A549 (cell line): ENCODE data around the gene AAR2. TPM values are rescaled to one million over a fixed set of nuclear protein-coding genes. Genes with fewer than 3 reads are reported as not detected.

Source experiments
- ATAC-seq, 2 experiments: fragments of 200-7000 bp in 1 of 2; fragments of >200 bp in 1 of 2; cut with Nextera tagmentation in 1 of 2; cut with Tn5 transposase in 1 of 2; 3 replicates each; pipeline versions ENCODE4 v1.8.0 to v1.9.1; 2018 to 2020; ENCODE audit warnings: mild to moderate bottlenecking in 1 of 2, moderate library complexity in 1 of 2
- CTCF ChIA-PET: fragments of 300-600 bp; sonication (Branson Sonifier 250); formaldehyde crosslinking; extraction: SDS; loops from one replicate; lab custom pipeline; 2021; ENCODE audit warnings: antibody characterized with exemption, inconsistent platforms; lab: Yijun Ruan, JAX
- POLR2A ChIA-PET: fragments of 350-600 bp; formaldehyde crosslinking; extraction: SDS; loops from one replicate; lab custom pipeline; 2021; ENCODE audit warnings: antibody characterized with exemption, inconsistent platforms; lab: Yijun Ruan, JAX
- DNase-seq, 2 experiments: peaks; one replicate each; pipeline versions ENCODE4 v3.0.0 to v3.0.0-alpha.2; 2011 to 2016; ENCODE audit warnings: low read depth in 1 of 2, low spot score in 1 of 2
- FAIRE-seq: peaks from 2 replicates; lab custom pipeline; 2011; peaks lifted over from hg19 to GRCh38; lab: Jason Lieb, UNC
- H3K27ac ChIP-seq, 2 experiments: fragments of >200 bp; sonication (Bioruptor Twin); formaldehyde crosslinking; 3 replicates each; pipeline ENCODE4 v1.5.1; 2016 to 2017
- H3K4me1 ChIP-seq: fragments of >200 bp; sonication (Bioruptor Twin); formaldehyde crosslinking; 3 replicates; pipeline ENCODE4 v1.6.1; 2016
- H3K4me2 ChIP-seq: fragments of >200 bp; sonication (Bioruptor Twin); formaldehyde crosslinking; 3 replicates; pipeline ENCODE4 v1.6.1; 2016
- H3K4me3 ChIP-seq: fragments of >200 bp; sonication (Bioruptor Twin); formaldehyde crosslinking; 3 replicates; pipeline ENCODE4 v1.5.1; 2016
- H3K9me3 ChIP-seq: fragments of >200 bp; sonication (Bioruptor Twin); formaldehyde crosslinking; 3 replicates; pipeline ENCODE4 v1.6.1; 2016
- BCL3 ChIP-seq: fragments of >200 bp; sonication (Bioruptor Twin); formaldehyde crosslinking; IDR thresholded peaks from 3 replicates; pipeline ENCODE4 v1.6.1; 2016
- CHD2 ChIP-seq: fragments of 150-350 bp; IDR thresholded peaks from 2 replicates; pipeline ENCODE4 v1.6.1; 2014; ENCODE audit warnings: low read length; ENCODE audit not compliant: partially characterized antibody
- CHD4 ChIP-seq: fragments of 200-600 bp; sonication (generic); IDR thresholded peaks from 2 replicates; pipeline ENCODE4 v1.6.1; 2016; ENCODE audit warnings: antibody characterized with exemption, mild to moderate bottlenecking, borderline replicate concordance
- EHF ChIP-seq: fragments of 250-450 bp; sonication (Bioruptor Pico); IDR thresholded peaks from 2 replicates; pipeline ENCODE4 v1.5.0; 2020; ENCODE audit warnings: mild to moderate bottlenecking
- EP300 ChIP-seq, 2 experiments: fragments of >200 bp; sonication (Bioruptor Twin); formaldehyde crosslinking; IDR thresholded peaks; 2 replicates in 1 of 2; 3 replicates in 1 of 2; pipeline ENCODE4 v1.6.1; 2016 to 2017
- ESRRA ChIP-seq: fragments of 150-350 bp; IDR thresholded peaks from 2 replicates; pipeline ENCODE4 v1.6.1; 2014; ENCODE audit warnings: mild to moderate bottlenecking, low read length, borderline replicate concordance
- GATA3 ChIP-seq: IDR thresholded peaks from 2 replicates; pipeline ENCODE4 v1.6.1; 2012; ENCODE audit warnings: borderline replicate concordance
- HDAC2 ChIP-seq: fragments of 200-600 bp; sonication (generic); IDR thresholded peaks from 2 replicates; pipeline ENCODE4 v1.6.1; 2016
- HES2 ChIP-seq: fragments of >200 bp; sonication (Bioruptor Twin); formaldehyde crosslinking; IDR thresholded peaks from 2 replicates; pipeline ENCODE4 v1.6.1; 2016
- HOXA7 ChIP-seq: fragments of 250-450 bp; sonication (Bioruptor Pico); IDR thresholded peaks from 2 replicates; pipeline ENCODE4 v1.5.0; 2020; ENCODE audit warnings: mild to moderate bottlenecking, moderate library complexity
- JUN ChIP-seq, 2 experiments: fragments of >200 bp; sonication (Bioruptor Twin); formaldehyde crosslinking; IDR thresholded peaks; 2 replicates in 1 of 2; 3 replicates in 1 of 2; pipeline ENCODE4 v1.6.1; 2016 to 2017
- KDM1A ChIP-seq: fragments of 200-600 bp; sonication (generic); IDR thresholded peaks from 2 replicates; pipeline ENCODE4 v1.6.1; 2016; ENCODE audit warnings: low read depth, mild to moderate bottlenecking
- MAX ChIP-seq: IDR thresholded peaks from 2 replicates; pipeline ENCODE4 v1.6.1; 2012
- NFE2L2 ChIP-seq: fragments of 150-350 bp; conservative IDR thresholded peaks from 2 replicates; pipeline ENCODE4 v1.6.1; 2014; ENCODE audit warnings: low read length
- NPAS2 ChIP-seq: fragments of 250-450 bp; sonication (Bioruptor Pico); IDR thresholded peaks from 2 replicates; pipeline ENCODE4 v1.8.0; 2022; ENCODE audit warnings: mild to moderate bottlenecking, moderate library complexity, borderline replicate concordance
- PHF8 ChIP-seq: fragments of 200-600 bp; sonication (generic); IDR thresholded peaks from 2 replicates; pipeline ENCODE4 v1.6.1; 2016; ENCODE audit warnings: low read depth, mild to moderate bottlenecking, antibody characterized with exemption, moderate library complexity, borderline replicate concordance
- POLR2AphosphoS2 ChIP-seq: conservative IDR thresholded peaks from 2 replicates; pipeline ENCODE4 v1.6.1; 2012; ENCODE audit warnings: low read length, improper control_type of control experiment, inconsistent platforms
- RFX5 ChIP-seq: fragments of 450-650 bp; IDR thresholded peaks from 2 replicates; pipeline ENCODE4 v1.7.1; 2014; ENCODE audit warnings: antibody characterized with exemption, mild to moderate bottlenecking, moderate library complexity
- RNF2 ChIP-seq: fragments of 200-600 bp; sonication (generic); IDR thresholded peaks from 2 replicates; pipeline ENCODE4 v1.6.1; 2016; ENCODE audit warnings: low read depth, mild to moderate bottlenecking, antibody characterized with exemption, moderate library complexity, borderline replicate concordance
- TFCP2L1 ChIP-seq: fragments of 250-450 bp; sonication (Bioruptor Pico); IDR thresholded peaks from 2 replicates; pipeline ENCODE4 v1.5.0; 2021; ENCODE audit warnings: mild to moderate bottlenecking
- ZC3H11A ChIP-seq: fragments of 450-650 bp; IDR thresholded peaks from 2 replicates; pipeline ENCODE4 v1.6.1; 2014; ENCODE audit warnings: antibody characterized with exemption, mild to moderate bottlenecking
- ZNF302 ChIP-seq: fragments of 250-450 bp; sonication (Bioruptor Pico); IDR thresholded peaks from 2 replicates; pipeline ENCODE4 v1.9.0; 2021; ENCODE audit warnings: inconsistent platforms, mild to moderate bottlenecking, moderate library complexity
- WGBS: methylation state at CpG from one replicate; pipeline ENCODE4 v1.1.6; 2017; ENCODE audit errors: missing lambda C conversion rate; 5-methylcytosine and 5-hydroxymethylcytosine counted together
- polyA plus RNA-seq, 4 experiments: library from polyadenylated mRNA; depleted of rRNA in 3 of 4; stranded (reverse); fragments of >200 nt; fragmentation: RNase III in 1 of 4; extraction: RNeasy Plus Mini Kit Qiagen cat#74134 plus additional on column Dnase treatment in 1 of 4; gene quantifications; 2 replicates in 3 of 4; 3 replicates in 1 of 4; pipeline ENCODE4 v1.2.3, GENCODE V29; 2011 to 2017

AAR2 gene
- polyA plus RNA-seq, 2 of the 4 experiments (the other 2 are of a cell fraction) = 26.8 to 29.2 TPM

- Histone ChIP-seq H3K27ac (no peak overlapping the region), H3K9me3 (peaks cover 5% of the 10 kb centered on the region; the same call in 1 of the 3 replicates), H3K4me3 (no peak overlapping the region), H3K4me1 (no peaks in the 10 kb centered on the region), H3K4me2 (no peak overlapping the region)
- FAIRE-seq = no peak
- POLR2A ChIA-PET = no interaction called here
- TF ChIP-seq GATA3 = no peak
- TF ChIP-seq ESRRA = no peak
- no peak for TF ChIP-seq HDAC2
- TF ChIP-seq POLR2AphosphoS2 = no peak
- no peak for TF ChIP-seq JUN (IDR thresholded peaks at IDR 0.05)
- no peak for TF ChIP-seq ZC3H11A
- TF ChIP-seq KDM1A = no peak
- TF ChIP-seq HOXA7 (CRISPR knock-in tag) = no peak
- no peak for TF ChIP-seq BCL3
- TF ChIP-seq CHD2 = no peak
- TF ChIP-seq HES2 = no peak
- no peak for TF ChIP-seq ZNF302 (CRISPR knock-in tag)
- no peak for TF ChIP-seq RFX5
- TF ChIP-seq NPAS2 (CRISPR knock-in tag) = no peak
- no peak for TF ChIP-seq EHF (CRISPR knock-in tag)
- no peak for TF ChIP-seq TFCP2L1 (CRISPR knock-in tag)
- no peak for TF ChIP-seq RNF2
- no peak for DNase-seq
- ATAC-seq = no peak
- 42% methylated on average over 5 of the region's 5 CpGs for WGBS
- CTCF ChIA-PET = interaction anchor here (0.6 kb wide), 1 partner anchor 11 kb away, joined by 4 read pairs; no protein-coding TSS in a partner anchor
Measured at GRCh38 chr20:36284751-36285150, 48.5 kb downstream of the AAR2 start.

DNA sequence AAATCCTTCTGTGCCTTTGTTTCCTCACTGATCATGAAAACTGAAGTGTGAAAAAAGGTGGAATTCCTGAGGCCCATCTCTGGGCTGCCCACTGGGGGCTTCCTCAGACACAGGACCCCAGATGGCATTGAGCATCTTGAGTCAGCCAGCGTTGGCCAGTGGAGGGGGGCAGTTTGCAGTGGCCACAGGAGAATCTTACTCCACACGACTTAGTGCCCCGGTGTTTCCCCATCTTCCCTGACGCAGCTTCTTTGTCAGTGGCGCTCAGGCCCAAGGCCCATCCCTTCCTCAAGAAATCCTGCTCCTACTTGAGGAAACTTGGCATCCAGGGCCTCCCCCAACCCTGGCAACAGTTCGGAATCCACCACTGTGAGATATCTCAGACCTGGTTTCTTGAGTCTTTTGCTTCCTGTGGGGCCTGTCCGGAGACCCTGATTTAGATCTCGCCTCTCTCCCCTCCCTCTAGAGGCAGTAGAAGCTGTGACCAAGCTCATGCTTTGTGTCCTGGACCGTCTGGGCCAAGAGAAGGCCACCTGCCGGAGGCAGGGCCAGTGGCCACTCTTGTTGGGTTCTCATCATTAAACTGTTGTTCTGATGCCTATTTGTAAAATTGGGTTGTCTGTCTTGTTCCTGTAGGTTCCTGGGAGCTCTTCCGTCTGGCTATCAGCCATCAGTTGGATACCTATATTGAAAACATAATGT is 49.6 kb downstream of the AAR2 start:
- FAIRE-seq (no peak), ATAC-seq (no peak), DNase-seq (no peak)
- TF ChIP-seq MAX = no peak
- no peak for TF ChIP-seq CHD4
- TF ChIP-seq PHF8 = no peak
- no peak for TF ChIP-seq ZC3H11A
- TF ChIP-seq NFE2L2 = no peak
- peaks cover 5% of the 10 kb centered on the region; the same call in 1 of the 3 replicates for H3K9me3 ChIP-seq
- H3K4me2 ChIP-seq = no peak overlapping the region
- WGBS = 43% methylated on average over 11 of the region's 11 CpGs
- ChIA-PET CTCF (interaction anchor here (1.3 kb wide), 1 partner anchor 12 kb away, joined by 3 read pairs; no protein-coding TSS in a partner anchor), POLR2A (no interaction called here)
- H3K4me3 ChIP-seq = no peak overlapping the region
- no peak overlapping the region for H3K27ac ChIP-seq
- no peaks in the 10 kb centered on the region for H3K4me1 ChIP-seq

DNA sequence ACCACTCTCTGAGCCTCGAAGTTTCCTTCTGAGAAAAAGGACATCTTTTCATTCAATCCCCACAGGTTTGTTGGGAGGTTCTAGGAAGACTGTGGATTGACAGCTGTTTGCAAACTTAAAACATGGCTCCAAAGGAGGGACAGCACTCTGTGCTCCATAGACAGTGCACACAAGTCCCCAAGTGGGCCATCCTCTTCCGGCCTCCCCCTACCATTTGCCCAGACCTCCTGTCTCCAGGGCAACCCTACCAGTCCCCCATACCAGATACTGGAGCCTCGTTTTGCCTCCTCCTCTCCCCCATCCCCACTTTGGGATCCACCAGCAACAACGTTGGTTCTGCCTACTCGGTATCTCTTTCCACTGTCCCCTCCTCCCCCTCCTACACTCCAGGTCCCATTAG is 61.4 kb downstream of the AAR2 start:
- 11% methylated on average over 5 of the region's 5 CpGs for WGBS
- Histone ChIP-seq H3K4me3 (no peak overlapping the region), H3K9me3 (no peaks in the 10 kb centered on the region), H3K4me2 (no peak overlapping the region), H3K27ac (no peak overlapping the region), H3K4me1 (no peaks in the 10 kb centered on the region)
- no peak for TF ChIP-seq TFCP2L1 (CRISPR knock-in tag)
- TF ChIP-seq EP300 (IDR thresholded peaks at IDR 0.05) = no peak
- FAIRE-seq = no peak
- no peak; a peak in 1 of 6 replicates for ATAC-seq
- CTCF ChIA-PET = no interaction called here
- POLR2A ChIA-PET = no interaction called here
- DNase-seq = no peak
